Prostate gland (tissue), 2 donors: ENCODE measurements around the gene DTX4.

Source experiments
- POLR2A ChIP-seq: fragments of 450-650 bp; IDR thresholded peaks from one replicate; pipeline ENCODE4 v1.6.1; 2016; ENCODE audit warnings: antibody characterized with exemption, mild to moderate bottlenecking
- POLR2AphosphoS5 ChIP-seq: sonication (generic); formaldehyde crosslinking; IDR thresholded peaks from one replicate; pipeline ENCODE4 v1.6.1; 2017; ENCODE audit warnings: antibody characterized with exemption
- TF ChIP-seq, protein P1 (sequence below), 4 experiments: fragments of 200-600 bp in 2 of 4; fragments of 450-650 bp in 2 of 4; sonication (generic) in 2 of 4; IDR thresholded peaks; 1 replicate in 3 of 4; 2 replicates in 1 of 4; pipeline ENCODE4 v1.5.1; 2016 to 2019; ENCODE audit warnings: antibody characterized with exemption in 4 of 4, mild to moderate bottlenecking in 2 of 4, moderate library complexity in 2 of 4

DNA sequence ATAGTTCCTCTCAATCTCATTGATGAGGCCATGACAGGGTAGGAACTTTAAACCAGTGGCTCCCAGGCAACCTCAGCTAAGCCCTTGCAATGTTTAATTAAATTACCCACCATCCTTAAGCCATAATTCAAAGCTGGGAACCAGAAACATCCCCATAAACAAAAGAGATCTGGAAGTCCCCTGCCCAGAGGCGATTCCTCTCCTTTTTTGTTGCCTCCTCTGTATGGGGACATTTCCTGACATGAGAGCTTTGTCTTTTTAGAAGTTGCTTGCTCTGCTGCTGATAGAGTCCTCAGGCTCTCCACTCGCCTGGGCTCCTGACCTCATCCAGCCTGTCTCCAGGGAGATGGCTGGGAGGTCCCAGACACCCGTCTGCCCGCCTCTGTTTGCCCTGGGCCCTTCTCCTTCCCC lies 3.2 kb downstream of the DTX4 start:
- TF ChIP-seq, protein P1, sequence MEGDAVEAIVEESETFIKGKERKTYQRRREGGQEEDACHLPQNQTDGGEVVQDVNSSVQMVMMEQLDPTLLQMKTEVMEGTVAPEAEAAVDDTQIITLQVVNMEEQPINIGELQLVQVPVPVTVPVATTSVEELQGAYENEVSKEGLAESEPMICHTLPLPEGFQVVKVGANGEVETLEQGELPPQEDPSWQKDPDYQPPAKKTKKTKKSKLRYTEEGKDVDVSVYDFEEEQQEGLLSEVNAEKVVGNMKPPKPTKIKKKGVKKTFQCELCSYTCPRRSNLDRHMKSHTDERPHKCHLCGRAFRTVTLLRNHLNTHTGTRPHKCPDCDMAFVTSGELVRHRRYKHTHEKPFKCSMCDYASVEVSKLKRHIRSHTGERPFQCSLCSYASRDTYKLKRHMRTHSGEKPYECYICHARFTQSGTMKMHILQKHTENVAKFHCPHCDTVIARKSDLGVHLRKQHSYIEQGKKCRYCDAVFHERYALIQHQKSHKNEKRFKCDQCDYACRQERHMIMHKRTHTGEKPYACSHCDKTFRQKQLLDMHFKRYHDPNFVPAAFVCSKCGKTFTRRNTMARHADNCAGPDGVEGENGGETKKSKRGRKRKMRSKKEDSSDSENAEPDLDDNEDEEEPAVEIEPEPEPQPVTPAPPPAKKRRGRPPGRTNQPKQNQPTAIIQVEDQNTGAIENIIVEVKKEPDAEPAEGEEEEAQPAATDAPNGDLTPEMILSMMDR (IDR thresholded peaks at IDR 0.05): no peak
- TF ChIP-seq POLR2A (no peak), POLR2AphosphoS5 (no peak)
